K562 (cell line): ENCODE measurements around the gene ZMYM1. TPM values are rescaled to one million over a fixed set of nuclear protein-coding genes. Genes with fewer than 3 reads are reported as not detected.

Experiments used
- ATAC-seq: fragments of 200-7000 bp; cut with Tn5 transposase; 3 replicates; pipeline ENCODE4 v1.9.1; 2020; ENCODE audit warnings: moderate library complexity
- BruUV-seq: library from RNA; stranded (reverse); fragments of 400-500 nt; replicated peaks from 2 replicates; lab custom pipeline; 2021; lab: Mats Ljungman, UMichigan
- CTCF ChIA-PET: fragments of 300-600 bp; formaldehyde crosslinking; extraction: SDS; loops from one replicate; lab custom pipeline; 2021; ENCODE audit warnings: low intra/inter-chr PET ratio; lab: Yijun Ruan, JAX
- POLR2A ChIA-PET: fragments of 300-600, 350-650 bp; sonication (Branson Sonifier 250); formaldehyde crosslinking; extraction: SDS; loops from one replicate; lab custom pipeline; 2021; ENCODE audit warnings: antibody characterized with exemption, inconsistent platforms; lab: Yijun Ruan, JAX
- DNase-seq, 4 experiments: peaks; one replicate each; pipeline versions ENCODE4 v3.0.0 to v3.0.0-alpha.2; 2011 to 2018; ENCODE audit warnings: low spot score in 3 of 4, mixed read lengths in 3 of 4; ENCODE audit errors: extremely low read depth in 1 of 4
- FAIRE-seq: peaks from 2 replicates; lab custom pipeline; 2011; peaks lifted over from hg19 to GRCh38; lab: Jason Lieb, UNC
- H2AFZ ChIP-seq: 2 replicates; pipeline ENCODE4 v1.6.0; 2011; ENCODE audit warnings: low read depth, low read length, control low read depth, inconsistent platforms
- H3K27ac ChIP-seq: fragments of 200-600 bp; 3 replicates; pipeline ENCODE4 v1.8.0; 2011; ENCODE audit warnings: low read depth, mild to moderate bottlenecking, control low read depth, inconsistent platforms, low read length, moderate library complexity, mixed read lengths; ENCODE audit errors: extremely low read depth
- H3K27me3 ChIP-seq, 2 experiments: fragments of 300-600 bp in 1 of 2; 2 replicates in 1 of 2; 3 replicates in 1 of 2; pipeline versions ENCODE4 v1.6.0 to v1.8.0; 2011; ENCODE audit warnings: inconsistent platforms in 2 of 2, low read length in 2 of 2, mild to moderate bottlenecking in 1 of 2, mixed read lengths in 1 of 2, moderate library complexity in 1 of 2; ENCODE audit not compliant: control insufficient read depth in 2 of 2, insufficient read depth in 2 of 2
- H3K36me3 ChIP-seq: fragments of 300-600 bp; 3 replicates; pipeline ENCODE4 v1.8.0; 2011; ENCODE audit warnings: mild to moderate bottlenecking, low read length, inconsistent platforms; ENCODE audit not compliant: control insufficient read depth, insufficient read depth
- H3K4me1 ChIP-seq, 2 experiments: fragments of 200-600 bp in 1 of 2; replicated peaks in 1 of 2; 2 replicates in 1 of 2; 3 replicates in 1 of 2; pipeline versions ENCODE4 v1.5.1 to v1.8.0; 2011; ENCODE audit warnings: inconsistent platforms in 2 of 2, low read length in 2 of 2, mild to moderate bottlenecking in 1 of 2, mixed read lengths in 1 of 2, moderate library complexity in 1 of 2; ENCODE audit not compliant: control insufficient read depth in 2 of 2, insufficient read depth in 2 of 2
- H3K4me2 ChIP-seq: 2 replicates; pipeline ENCODE4 v1.6.1; 2011; ENCODE audit warnings: low read length, control low read depth, inconsistent platforms, mixed read lengths; ENCODE audit not compliant: insufficient read depth
- H3K4me3 ChIP-seq: fragments of 200-600 bp; sonication (generic), shearing (Covaris generic); 2 replicates; pipeline ENCODE4 v1.5.1; 2016; ENCODE audit warnings: control low read depth, inconsistent platforms
- H3K79me2 ChIP-seq: fragments of 200-600 bp; 3 replicates; pipeline ENCODE4 v1.8.0; 2011; ENCODE audit warnings: low read length, inconsistent platforms; ENCODE audit not compliant: control insufficient read depth, insufficient read depth
- H3K9ac ChIP-seq, 2 experiments: 2 replicates each; pipeline versions ENCODE4 v1.6.0 to v1.6.1; 2011; ENCODE audit warnings: low read depth in 2 of 2, low read length in 2 of 2, control low read depth in 1 of 2, inconsistent platforms in 1 of 2, mild to moderate bottlenecking in 1 of 2, mixed read lengths in 1 of 2; ENCODE audit not compliant: insufficient read depth in 1 of 2
- H3K9me1 ChIP-seq: one replicate; pipeline ENCODE4 v1.6.0; 2011; ENCODE audit warnings: inconsistent platforms, mild to moderate bottlenecking, low read length, moderate library complexity; ENCODE audit not compliant: control insufficient read depth, insufficient read depth
- H3K9me3 ChIP-seq: replicated peaks from 2 replicates; pipeline ENCODE4 v1.5.1; 2011; ENCODE audit warnings: low read depth, low read length, inconsistent platforms; ENCODE audit not compliant: control insufficient read depth, insufficient read depth
- H4K20me1 ChIP-seq: replicated peaks from 2 replicates; pipeline ENCODE4 v1.6.1; 2011; ENCODE audit warnings: low read length, inconsistent platforms, mixed read lengths; ENCODE audit not compliant: control insufficient read depth, insufficient read depth
- EHMT2 ChIP-seq: fragments of 450-650 bp; IDR thresholded peaks from 2 replicates; pipeline ENCODE4 v1.6.1; 2018; ENCODE audit warnings: antibody characterized with exemption
- ERF ChIP-seq: fragments of 450-650 bp; formaldehyde crosslinking; IDR thresholded peaks from 2 replicates; pipeline ENCODE4 v1.4.0; 2020; ENCODE audit warnings: mild to moderate bottlenecking, mixed read lengths
- ESRRB ChIP-seq: fragments of 250-450 bp; sonication (Bioruptor Pico); IDR thresholded peaks from 2 replicates; pipeline ENCODE4 v1.5.0; 2020; ENCODE audit warnings: mild to moderate bottlenecking, moderate library complexity, borderline replicate concordance
- ETS2 ChIP-seq: IDR thresholded peaks from 2 replicates; pipeline ENCODE4 v1.6.1; 2016; ENCODE audit warnings: borderline replicate concordance, missing genetic modification characterization, mild to moderate bottlenecking, moderate library complexity, missing compliant biosample characterization; ENCODE audit not compliant: poor library complexity, severe bottlenecking
- RB1 ChIP-seq: fragments of 450-650 bp; IDR thresholded peaks from 2 replicates; pipeline ENCODE4 v1.6.1; 2017; ENCODE audit warnings: low read depth, mild to moderate bottlenecking
- RBM25 ChIP-seq: fragments of 200-400 bp; formaldehyde crosslinking; IDR thresholded peaks from 2 replicates; pipeline ENCODE4 v1.6.1; 2018; ENCODE audit warnings: low read length, low read depth, moderate library complexity; ENCODE audit not compliant: severe bottlenecking
- TCFL5 ChIP-seq: fragments of 250-450 bp; sonication (Bioruptor Pico); conservative IDR thresholded peaks from 2 replicates; pipeline ENCODE4 v1.6.1; 2021; ENCODE audit warnings: mild to moderate bottlenecking, moderate library complexity, matching md5 sums
- ZNF133 ChIP-seq: fragments of 250-450 bp; sonication (Bioruptor Pico); IDR thresholded peaks from 2 replicates; pipeline ENCODE4 v1.4.0; 2020; ENCODE audit warnings: mild to moderate bottlenecking
- ZNF184 ChIP-seq: sonication (generic); formaldehyde crosslinking; IDR thresholded peaks from 2 replicates; pipeline ENCODE4 v1.5.0; 2020; ENCODE audit warnings: missing genetic modification reagents
- ZNF224 ChIP-seq: sonication (generic); formaldehyde crosslinking; IDR thresholded peaks from 2 replicates; pipeline ENCODE4 v1.8.0; 2022; ENCODE audit warnings: mild to moderate bottlenecking, missing genetic modification reagents
- ZNF512 ChIP-seq: IDR thresholded peaks from 2 replicates; pipeline ENCODE4 v1.6.1; 2016; ENCODE audit warnings: missing genetic modification characterization, missing compliant biosample characterization
- WGBS: fragments of 100-300 bp; shearing (Covaris generic); methylation state at CpG from one replicate; pipeline ENCODE4 v1.1.6; 2016; ENCODE audit warnings: low coverage, mixed read lengths; ENCODE audit not compliant: insufficient coverage; ENCODE audit errors: missing lambda C conversion rate; 5-methylcytosine and 5-hydroxymethylcytosine counted together
- in situ Hi-C: fragments of 300-500 bp; cut with MboI; formaldehyde crosslinking; loops from 4 replicates; pipeline ENCODE4 v1.15.0; 2018; ENCODE audit warnings: inconsistent platforms, mixed read lengths
- intact Hi-C: fragments of 100-400 bp; cut with micrococcal nuclease; formaldehyde crosslinking; loops from 2 replicates; pipeline ENCODE4 v1.14.2; 2022
- polyA plus RNA-seq, 8 experiments: library from polyadenylated mRNA; depleted of rRNA in 4 of 8; stranded (reverse) in 5 of 8; unstranded in 3 of 8; fragments of >200 nt; fragmentation: Nextera tagmentation in 2 of 8; fragmentation: Illumina TruSeq in 1 of 8; extraction: Ambion mirVana in 2 of 8; extraction: Trizol in 1 of 8; gene quantifications; 2 replicates each; pipeline versions ENCODE4 v1.2.1 to v1.2.3, GENCODE V29; 2011 to 2014; ENCODE audit warnings: inconsistent platforms in 1 of 8, missing spikeins in 1 of 8
- total RNA-seq, 7 experiments: library from RNA; depleted of rRNA in 6 of 7; stranded (reverse); fragments of >200 nt in 6 of 7; fragmentation: Illumina TruSeq in 2 of 7; extraction: Trizol in 2 of 7; gene quantifications; 2 replicates each; pipeline versions ENCODE4 v1.2.1 to v1.2.3, GENCODE V29; 2011 to 2021; ENCODE audit warnings: low replicate concordance in 1 of 7

Gene ZMYM1
- total and polyA plus RNA-seq, 9 of the 15 experiments (the other 6 are each of a cell fraction or from before 2014, with no cell fraction given), result 7.5 to 25.4 (median 15.8) TPM

- H3K36me3 ChIP-seq, result no peaks in the 10 kb centered on the region
- FAIRE-seq, result no peak
- no peak overlapping the region for H3K4me2 ChIP-seq
- in situ Hi-C loops (no loop called here), intact Hi-C loops (loop anchor here (10.0 kb wide), 1 partner anchor 148 kb away; no protein-coding TSS in a partner anchor)
- H4K20me1 ChIP-seq, result no peaks in the 10 kb centered on the region
- DNase-seq, result no peak
- no peak overlapping the region for H3K27ac ChIP-seq
- H3K9ac ChIP-seq, result no peak overlapping the region
- ChIA-PET CTCF (no interaction called here), POLR2A (no interaction called here)
- no peak overlapping the region for H2AFZ ChIP-seq
- TF ChIP-seq EHMT2 (no peak), ESRRB (CRISPR knock-in tag) (no peak), ZNF184 (no peak), RBM25 (no peak), ZNF224 (CRISPR knock-in tag) (no peak), ETS2 (tag) (no peak), ERF (CRISPR knock-in tag) (no peak), ZNF133 (CRISPR knock-in tag) (no peak), ZNF512 (tag) (no peak), TCFL5 (CRISPR knock-in tag) (no peak), RB1 (no peak)
- WGBS, result 25% methylated on average over 1 of the region's 1 CpG
- no peaks in the 10 kb centered on the region for H3K9me1 ChIP-seq
- no peak overlapping the region for H3K4me3 ChIP-seq
- H3K9me3 ChIP-seq, result peaks cover 15% of the 10 kb centered on the region
- no peak for ATAC-seq
- no peaks in the 10 kb centered on the region for H3K4me1 ChIP-seq
- H3K27me3 ChIP-seq, result no peaks in the 10 kb centered on the region
- no TSS peak for BruUV-seq
- H3K79me2 ChIP-seq, result no peaks in the 10 kb centered on the region
Measured at GRCh38 chr1:35037206-35037605, 42.0 kb upstream of the ZMYM1 start.
